Skeletal muscle satellite cell (primary cell): ENCODE measurements around the gene CCDC157.
"Not testable (repeated sequence)": the region's sequence is repeated elsewhere in the genome, so short reads cannot be mapped to it uniquely, and the experiment has no call there.

Source experiments
- H3K27me3 ChIP-seq: 2 replicates; pipeline ENCODE4 v1.7.0; 2013; ENCODE audit warnings: low read length; ENCODE audit not compliant: control insufficient read depth, insufficient read depth
- H3K36me3 ChIP-seq: 2 replicates; pipeline ENCODE4 v1.7.0; 2013; ENCODE audit warnings: mild to moderate bottlenecking, control low read depth, low read length; ENCODE audit not compliant: insufficient read depth
- H3K4me1 ChIP-seq: 2 replicates; pipeline ENCODE4 v1.7.0; 2013; ENCODE audit warnings: low read length; ENCODE audit not compliant: control insufficient read depth, insufficient read depth
- H3K4me2 ChIP-seq: 2 replicates; pipeline ENCODE4 v1.7.0; 2013; ENCODE audit warnings: mild to moderate bottlenecking, low read length
- H3K4me3 ChIP-seq: 2 replicates; pipeline ENCODE4 v1.7.0; 2013; ENCODE audit warnings: low read length
- H3K9ac ChIP-seq: 2 replicates; pipeline ENCODE4 v1.7.0; 2013; ENCODE audit warnings: mild to moderate bottlenecking, low read depth, low read length, moderate library complexity
- H3K9me3 ChIP-seq: replicated peaks from 2 replicates; pipeline ENCODE4 v1.7.0; 2013; ENCODE audit warnings: mild to moderate bottlenecking, control low read depth, low read length

Gene CCDC157

GRCh38 chr22:30397656-30398635, 41.1 kb downstream of the CCDC157 start:
- H3K4me1 ChIP-seq, result peaks cover 37% of the 10 kb centered on the region
- peak overlapping the region; percentile 87 for H3K9ac ChIP-seq
- H3K4me3 ChIP-seq, result peak overlapping the region; percentile 89
- no peaks in the 10 kb centered on the region for H3K9me3 ChIP-seq
- H3K4me2 ChIP-seq, result peak overlapping the region; percentile 96
- H3K27me3 ChIP-seq, result no peaks in the 10 kb centered on the region
- H3K36me3 ChIP-seq, result peaks cover 26% of the 10 kb centered on the region

- Histone ChIP-seq H3K9ac (peak overlapping the region; percentile 87), H3K36me3 (peaks cover 33% of the 10 kb centered on the region), H3K4me2 (peak overlapping the region; percentile 96), H3K4me3 (peak overlapping the region; percentile 89), H3K9me3 (no peaks in the 10 kb centered on the region), H3K27me3 (no peaks in the 10 kb centered on the region), H3K4me1 (peaks cover 38% of the 10 kb centered on the region)
These were observed 42.2 kb downstream of the CCDC157 start for GRCh38 chr22:30398685-30399680.

GRCh38 chr22:30399718-30400117, 42.9 kb downstream of the CCDC157 start:
- Histone ChIP-seq H3K4me3 (peak overlapping the region; percentile 89), H3K27me3 (no peaks in the 10 kb centered on the region), H3K9ac (peak overlapping the region; percentile 87)

GRCh38 chr22:30400159-30400558, 43.4 kb downstream of the CCDC157 start:
- H3K4me1 ChIP-seq, result peaks cover 47% of the 10 kb centered on the region
- H3K4me2 ChIP-seq, result peak overlapping the region; percentile 96
- peaks cover 39% of the 10 kb centered on the region for H3K36me3 ChIP-seq
- H3K9ac ChIP-seq, result no peak overlapping the region
- H3K4me3 ChIP-seq, result peak overlapping the region; percentile 89
- H3K9me3 ChIP-seq, result no peaks in the 10 kb centered on the region
- no peaks in the 10 kb centered on the region for H3K27me3 ChIP-seq

More at GRCh38 chr22:30399718-30400117, 42.9 kb downstream of the CCDC157 start:
- Histone ChIP-seq H3K36me3 (peaks cover 36% of the 10 kb centered on the region), H3K4me1 (peaks cover 43% of the 10 kb centered on the region), H3K9me3 (no peaks in the 10 kb centered on the region), H3K4me2 (peak overlapping the region; percentile 96)

GRCh38 chr22:30401024-30401423, 44.2 kb downstream of the CCDC157 start:
- H3K4me1 ChIP-seq, result peaks cover 55% of the 10 kb centered on the region

GRCh38 chr22:30402028-30402765, 45.4 kb downstream of the CCDC157 start:
- Histone ChIP-seq H3K4me1 (peaks cover 61% of the 10 kb centered on the region), H3K9ac (peak overlapping the region; percentile 3), H3K9me3 (no peaks in the 10 kb centered on the region), H3K4me3 (peak overlapping the region; percentile 28), H3K36me3 (peaks cover 56% of the 10 kb centered on the region), H3K4me2 (peak overlapping the region; percentile 48), H3K27me3 (no peaks in the 10 kb centered on the region)

More at GRCh38 chr22:30401024-30401423, 44.2 kb downstream of the CCDC157 start:
- not testable (repeated sequence) for H3K27me3 ChIP-seq, H3K4me2 ChIP-seq, H3K9ac ChIP-seq, H3K4me3 ChIP-seq, H3K9me3 ChIP-seq
- peaks cover 46% of the 10 kb centered on the region for H3K36me3 ChIP-seq

GRCh38 chr22:30402766-30403104, 45.9 kb downstream of the CCDC157 start:
- H3K4me3 ChIP-seq, H3K4me2 ChIP-seq, H3K27me3 ChIP-seq, H3K9ac ChIP-seq, H3K9me3 ChIP-seq: not testable (repeated sequence)
- Histone ChIP-seq H3K36me3 (peaks cover 61% of the 10 kb centered on the region), H3K4me1 (peaks cover 66% of the 10 kb centered on the region)

- H3K9ac ChIP-seq, result no peak overlapping the region
- no peaks in the 10 kb centered on the region for H3K27me3 ChIP-seq
- no peak overlapping the region for H3K4me2 ChIP-seq
- H3K9me3 ChIP-seq, result no peaks in the 10 kb centered on the region
- peaks cover 77% of the 10 kb centered on the region for H3K36me3 ChIP-seq
- H3K4me3 ChIP-seq, result no peak overlapping the region
- peaks cover 68% of the 10 kb centered on the region for H3K4me1 ChIP-seq
These were observed 47.5 kb downstream of the CCDC157 start for GRCh38 chr22:30404307-30404706.

GRCh38 chr22:30405731-30406130, 48.9 kb downstream of the CCDC157 start:
- Histone ChIP-seq H3K36me3 (peaks cover 79% of the 10 kb centered on the region), H3K27me3 (no peaks in the 10 kb centered on the region), H3K9me3 (no peaks in the 10 kb centered on the region)

GRCh38 chr22:30406400-30406799, 49.6 kb downstream of the CCDC157 start:
- Histone ChIP-seq H3K9me3 (no peaks in the 10 kb centered on the region), H3K4me2 (no peak overlapping the region), H3K9ac (no peak overlapping the region), H3K4me1 (peaks cover 69% of the 10 kb centered on the region), H3K27me3 (no peaks in the 10 kb centered on the region), H3K4me3 (no peak overlapping the region), H3K36me3 (peaks cover 86% of the 10 kb centered on the region)

More at GRCh38 chr22:30405731-30406130, 48.9 kb downstream of the CCDC157 start:
- Histone ChIP-seq H3K4me2 (no peak overlapping the region), H3K9ac (no peak overlapping the region), H3K4me3 (no peak overlapping the region), H3K4me1 (peaks cover 64% of the 10 kb centered on the region)
